HK-2 (cell line): ENCODE results near the gene ZNF185.

Source experiments
- DNase-seq: peaks from one replicate; pipeline ENCODE4 v3.0.0-alpha.2; 2018; ENCODE audit not compliant: unreplicated experiment

Gene ZNF185

DNA sequence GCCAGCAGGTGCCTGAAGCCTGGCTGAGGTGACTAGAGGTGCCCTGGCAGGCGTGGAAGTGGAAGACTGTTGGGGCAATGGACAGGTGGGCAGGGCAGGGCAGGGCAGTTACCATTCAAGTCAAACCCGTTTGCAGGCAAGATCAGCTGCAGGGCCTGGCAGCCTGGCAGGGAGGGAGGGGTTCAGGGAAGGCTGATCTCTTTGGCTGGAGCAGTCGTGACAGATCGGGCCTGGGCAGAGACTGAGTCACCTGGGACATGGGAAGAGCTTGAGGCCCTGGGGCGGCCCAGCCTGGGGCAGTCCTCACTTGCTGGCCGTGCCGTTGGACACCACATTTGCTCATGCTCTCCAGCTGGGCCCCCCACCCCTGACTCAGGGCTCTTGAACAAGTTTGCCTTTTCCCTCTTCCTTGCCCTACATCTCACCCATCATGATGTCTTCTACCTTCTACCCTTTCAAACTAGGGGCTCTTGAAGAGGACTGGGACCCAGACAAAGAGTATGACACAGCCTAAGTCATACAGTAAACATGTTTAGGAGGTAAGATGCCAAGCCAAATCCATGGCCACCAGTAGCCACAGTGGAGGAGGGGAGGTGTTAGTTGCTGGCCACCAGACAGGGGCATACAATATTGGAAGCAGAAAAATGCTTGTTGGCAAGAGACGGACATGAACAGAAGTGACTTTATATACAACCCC, 2.0 kb upstream of the ZNF185 start:
- DNase-seq: no peak

DNA sequence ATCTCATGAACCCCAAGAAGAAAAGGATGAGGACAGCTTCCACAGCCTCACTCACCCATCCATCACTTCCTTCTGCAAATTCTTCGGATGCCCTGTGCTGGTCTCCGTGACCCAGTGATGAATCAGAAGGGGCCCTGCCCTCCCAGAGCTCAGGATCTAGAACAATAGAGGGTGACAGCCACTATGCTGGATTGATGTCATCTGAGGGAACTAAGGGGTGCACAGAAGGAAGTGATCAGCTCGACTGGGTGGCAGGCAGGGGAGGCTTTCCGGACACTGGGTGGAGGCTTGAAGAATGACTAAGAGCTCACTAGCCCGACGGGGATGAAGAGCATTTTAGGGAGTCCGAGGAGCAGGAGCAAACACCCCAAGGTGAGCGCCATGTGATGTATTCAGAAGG, 1.4 kb upstream of the ZNF185 start:
- DNase-seq: no peak

DNA sequence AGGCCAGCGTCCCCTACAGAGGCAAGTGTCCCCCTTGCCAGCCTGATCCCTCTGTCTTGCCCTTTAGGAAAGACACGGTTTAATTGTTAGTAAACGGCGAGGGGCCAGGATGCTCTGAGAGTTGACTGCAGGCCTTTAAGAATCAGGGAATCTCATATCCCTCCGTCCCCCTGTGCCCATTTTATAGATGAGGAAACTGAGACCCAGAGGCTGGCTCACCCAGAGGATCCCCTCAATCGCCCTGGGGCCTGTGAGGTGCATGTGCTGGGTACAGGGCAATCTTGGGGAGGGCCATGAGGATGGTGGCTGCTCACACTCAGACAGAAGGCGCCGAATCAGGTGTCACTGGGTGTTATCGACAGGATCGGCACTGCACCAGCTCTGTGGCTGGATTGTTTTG, 575 bp downstream of the ZNF185 start:
- no peak for DNase-seq

DNA sequence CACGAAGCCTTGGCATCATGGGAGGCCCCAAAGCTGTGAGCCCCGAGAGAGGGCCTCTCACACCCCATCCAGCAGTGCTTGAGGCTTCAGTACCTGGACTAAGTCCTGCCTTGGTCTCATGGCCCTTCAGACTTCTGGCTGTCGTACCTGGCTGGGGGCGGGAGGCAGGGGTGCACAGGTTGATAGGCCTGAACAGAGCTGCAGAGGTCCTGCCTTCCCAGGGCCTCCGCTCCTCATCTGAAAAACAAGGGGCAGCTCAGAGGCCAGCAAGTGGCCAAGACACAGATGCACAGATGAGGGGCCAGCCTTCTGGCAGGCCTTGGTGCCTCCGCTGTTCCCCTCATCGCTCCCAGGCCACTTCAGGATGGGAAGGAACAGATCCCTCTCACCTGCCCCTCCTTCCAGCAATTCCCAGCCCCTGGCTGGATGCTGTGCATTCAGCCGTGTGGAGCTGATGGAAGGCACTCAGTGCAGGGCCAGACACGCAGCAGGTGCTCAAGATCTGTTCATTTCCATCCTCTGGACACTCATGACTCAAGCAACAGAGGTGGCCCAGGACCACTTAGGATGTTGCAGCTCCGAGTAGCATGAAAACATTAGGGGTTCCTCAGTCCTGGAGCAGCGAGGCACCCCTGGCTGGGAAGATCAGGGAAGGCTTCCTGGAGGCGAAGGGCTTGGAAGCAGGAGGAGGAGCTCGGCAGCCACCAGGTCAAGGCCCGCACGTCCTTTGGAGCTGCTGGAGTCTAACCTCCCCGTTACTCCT, 1.4 kb downstream of the ZNF185 start:
- no peak for DNase-seq

DNA sequence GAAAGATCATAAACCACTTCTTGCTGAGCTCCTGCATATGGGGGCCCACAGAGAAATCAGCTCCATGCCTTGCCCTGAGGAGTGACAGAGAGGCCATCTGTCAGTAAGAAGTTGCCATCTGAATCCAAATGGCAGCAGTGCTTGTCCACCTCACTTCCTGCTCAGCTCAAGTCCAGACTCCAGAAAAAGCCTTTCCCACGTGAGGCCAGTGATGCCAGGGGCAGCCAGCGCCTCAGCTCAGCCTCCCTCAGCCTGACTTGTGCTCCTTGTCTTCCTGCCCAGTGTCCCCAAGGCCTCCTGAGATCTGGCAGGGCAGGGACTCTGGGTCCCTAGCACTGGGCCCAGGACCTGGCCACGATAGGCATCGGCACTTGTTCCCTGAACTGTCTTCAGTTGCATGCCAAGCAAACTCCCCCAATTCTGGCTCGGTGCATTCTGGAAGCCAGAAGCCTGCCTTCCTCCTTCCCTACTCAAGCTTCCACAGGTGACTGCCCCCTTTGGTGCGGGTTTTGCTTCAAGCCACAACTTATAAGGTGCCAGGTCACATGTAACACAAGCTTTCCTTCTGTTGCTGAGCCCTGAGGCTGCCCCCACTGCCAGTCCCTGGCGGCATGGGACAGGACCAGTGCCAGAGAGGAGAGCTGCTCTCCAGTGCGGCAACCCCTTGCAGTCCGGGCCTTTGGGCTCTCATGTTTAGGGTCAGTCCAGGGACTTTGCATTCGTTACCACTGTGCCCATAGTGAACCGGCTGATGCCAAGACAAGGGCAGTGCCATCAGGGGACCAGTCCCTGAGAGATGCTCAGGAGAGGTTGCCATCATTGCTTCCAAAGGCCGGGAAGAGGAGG, 2.2 kb downstream of the ZNF185 start:
- no peak for DNase-seq

DNA sequence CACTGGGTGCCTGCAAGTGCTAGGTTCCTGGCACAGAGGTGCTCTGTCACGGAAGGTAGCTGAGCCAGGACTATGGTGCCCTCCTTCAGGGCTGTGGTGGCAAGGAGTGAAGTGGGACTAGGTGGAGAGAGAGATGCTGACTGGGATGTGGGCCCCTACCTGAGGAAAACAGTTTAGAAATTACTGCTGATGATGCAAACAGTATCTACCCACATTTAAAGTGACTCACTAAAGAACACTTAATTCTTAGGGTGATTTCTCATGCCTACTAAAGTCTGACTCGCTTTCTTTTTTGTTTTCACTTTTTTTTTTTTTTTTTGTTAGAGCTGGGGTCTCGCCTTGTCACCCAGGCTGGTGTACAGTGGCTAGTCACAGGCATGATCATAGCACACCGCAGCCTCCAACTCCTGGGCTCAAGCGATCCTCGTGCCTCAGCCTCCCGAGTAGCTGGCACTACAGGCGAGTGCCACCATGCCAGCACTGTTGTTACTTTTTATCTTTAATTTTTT, 3.1 kb downstream of the ZNF185 start:
- no peak for DNase-seq

DNA sequence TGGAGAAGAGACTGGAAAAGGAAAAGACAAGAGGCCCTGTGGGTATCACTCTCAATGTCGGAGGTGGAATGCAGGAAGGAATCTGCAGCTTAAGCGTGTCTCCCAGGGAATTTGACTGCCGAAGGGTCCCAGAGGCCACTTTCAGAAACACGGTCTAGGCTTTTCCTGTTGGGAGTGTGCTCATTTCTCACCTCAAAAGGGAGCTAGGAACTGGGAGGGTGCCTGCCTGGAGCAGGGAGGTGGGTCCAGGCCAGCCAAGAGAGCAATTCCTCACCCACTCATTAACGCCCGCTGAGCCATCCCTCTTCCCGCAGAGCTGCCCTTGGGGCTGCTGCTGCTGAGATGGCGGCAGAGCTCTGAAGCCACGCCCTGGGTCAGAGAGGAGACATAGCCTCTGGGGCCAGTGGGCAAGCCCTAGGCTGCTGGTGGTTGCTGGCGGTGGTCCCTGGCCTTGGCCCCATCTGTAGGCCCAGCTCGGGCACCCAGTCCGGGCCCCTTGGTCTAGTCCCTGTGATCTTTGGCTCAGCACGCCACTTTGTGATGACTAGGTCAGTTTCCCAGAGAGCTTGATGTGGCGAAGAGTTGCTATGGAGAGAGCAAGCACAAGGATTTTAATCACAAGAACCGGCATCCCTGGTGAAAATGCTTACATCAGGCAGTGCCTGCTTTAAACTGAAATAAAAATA, 4.1 kb downstream of the ZNF185 start:
- no peak for DNase-seq

DNA sequence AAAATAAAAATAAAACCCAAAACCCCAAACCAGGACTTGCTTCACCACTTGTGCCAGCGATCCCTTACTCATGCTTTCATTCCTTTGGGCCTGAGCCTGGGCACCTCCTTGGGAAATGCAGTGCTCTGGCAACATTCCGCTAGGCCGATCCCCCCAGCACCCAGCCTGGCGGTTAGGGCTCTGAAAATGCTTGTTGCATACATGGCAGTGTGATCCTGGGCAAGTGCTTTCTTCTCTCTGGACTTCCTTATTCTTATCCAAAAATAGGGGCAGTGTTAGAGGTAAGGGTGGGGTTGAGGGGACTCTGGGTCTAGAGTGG, 4.6 kb downstream of the ZNF185 start:
- no peak for DNase-seq

DNA sequence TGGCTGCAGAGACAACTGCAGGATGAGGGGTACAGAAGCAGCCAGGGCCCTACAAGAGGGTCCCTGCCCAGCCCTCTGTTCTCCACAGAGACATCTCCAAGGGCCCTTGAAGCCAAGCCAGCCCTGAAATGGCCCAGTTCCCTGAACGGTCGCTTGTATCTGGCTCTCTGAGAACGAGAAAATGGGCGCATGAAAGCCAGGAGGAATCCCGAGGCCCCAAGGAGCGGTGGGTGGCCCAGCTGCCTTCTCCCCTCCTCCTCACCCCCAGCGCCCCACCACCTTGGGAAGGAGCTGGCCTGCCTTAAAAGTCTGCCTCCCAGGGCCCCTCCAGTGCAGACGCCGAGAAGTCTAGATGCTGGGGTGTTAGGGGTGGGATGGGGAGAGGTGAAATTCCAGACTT, 5.7 kb downstream of the ZNF185 start:
- no peak for DNase-seq

DNA sequence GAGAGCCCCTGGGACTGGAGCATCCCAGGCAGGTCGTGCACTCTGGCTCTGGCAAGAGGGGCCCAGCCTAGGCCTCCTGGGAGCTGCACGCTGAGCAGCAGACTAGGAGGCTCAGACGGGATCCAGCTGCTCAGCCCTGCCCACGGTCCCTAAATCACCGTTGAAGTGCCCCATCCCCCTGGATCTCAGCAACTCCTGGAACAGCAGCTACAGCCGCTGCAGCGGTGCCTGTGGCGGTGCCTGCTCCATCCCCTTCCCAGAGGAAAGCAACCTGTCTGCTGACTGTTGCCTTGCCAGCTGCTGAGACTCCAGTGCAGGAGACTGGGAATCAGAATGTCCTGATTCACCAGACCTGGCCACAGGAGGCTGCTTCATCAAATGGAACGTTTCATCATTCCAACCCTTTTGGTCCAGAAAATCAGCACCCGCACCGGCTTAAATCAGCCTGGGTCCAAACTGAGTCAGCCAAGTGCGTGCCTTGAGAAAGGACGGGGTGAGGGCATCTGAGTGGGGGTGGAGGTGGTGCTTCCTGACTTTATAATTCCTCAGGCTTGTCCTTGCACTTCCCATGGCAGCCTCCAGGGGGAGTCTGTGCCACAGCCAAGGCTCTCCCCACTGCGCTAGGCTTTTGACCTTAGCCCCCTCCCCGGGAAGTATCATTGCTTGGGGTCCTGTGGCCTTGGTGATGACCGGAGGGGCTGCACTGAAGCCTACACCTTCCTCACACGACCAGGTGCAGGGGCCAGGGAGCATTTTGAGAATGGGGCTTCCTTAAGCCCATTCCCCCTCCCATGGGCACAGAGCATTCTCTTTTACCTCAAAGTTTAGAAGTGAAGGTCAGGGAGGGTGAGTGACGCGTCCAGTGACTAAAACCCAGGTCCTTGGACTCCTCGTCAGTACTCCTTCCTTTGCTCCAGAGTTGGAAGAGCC, 6.5 kb downstream of the ZNF185 start:
- DNase-seq: peak; percentile 59

DNA sequence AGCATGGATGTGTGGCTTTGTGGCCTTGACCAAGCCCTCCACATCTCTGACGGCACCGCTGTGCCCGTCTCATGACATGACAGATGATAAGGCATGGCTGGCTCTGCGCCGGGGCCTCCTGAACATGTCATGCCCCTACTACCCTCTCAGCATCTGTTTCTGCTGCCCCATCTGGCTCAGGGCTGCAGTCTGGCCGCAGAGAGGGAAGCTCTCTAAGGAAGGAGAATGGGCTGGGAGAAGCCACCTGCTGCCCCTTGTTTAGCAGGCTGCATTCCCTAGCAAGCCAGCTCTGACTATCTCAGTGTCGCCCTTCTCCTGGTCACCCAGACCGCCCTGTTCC, 7.2 kb downstream of the ZNF185 start:
- no peak for DNase-seq

DNA sequence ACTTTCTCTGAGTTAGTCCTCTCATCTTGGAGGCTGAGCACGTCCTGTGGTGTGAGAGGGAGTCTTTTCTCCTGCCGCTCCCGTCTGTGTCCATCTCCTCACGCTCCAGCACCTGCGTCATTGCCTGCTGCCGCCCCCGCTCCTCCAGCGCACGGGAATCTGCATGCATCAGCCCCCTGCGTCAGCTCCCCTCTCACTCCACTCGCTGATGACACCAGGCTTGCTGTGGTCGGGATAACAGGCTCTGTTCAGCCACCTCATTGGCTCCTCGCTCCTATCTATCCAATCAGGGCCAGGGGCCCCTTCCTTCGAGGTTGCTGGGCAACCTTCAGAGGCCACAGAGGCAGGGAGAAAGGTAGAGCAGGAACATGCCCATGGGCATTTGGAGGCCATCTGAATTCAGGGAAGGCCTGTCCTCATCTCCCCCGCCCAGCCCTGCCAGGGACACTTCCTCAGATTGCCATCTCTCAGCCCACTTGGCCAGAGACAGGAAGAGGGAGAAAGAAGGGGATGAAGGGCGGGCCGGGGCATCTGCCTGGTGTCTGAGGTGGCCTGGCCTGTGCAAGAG, 9.3 kb downstream of the ZNF185 start:
- DNase-seq: no peak

DNA sequence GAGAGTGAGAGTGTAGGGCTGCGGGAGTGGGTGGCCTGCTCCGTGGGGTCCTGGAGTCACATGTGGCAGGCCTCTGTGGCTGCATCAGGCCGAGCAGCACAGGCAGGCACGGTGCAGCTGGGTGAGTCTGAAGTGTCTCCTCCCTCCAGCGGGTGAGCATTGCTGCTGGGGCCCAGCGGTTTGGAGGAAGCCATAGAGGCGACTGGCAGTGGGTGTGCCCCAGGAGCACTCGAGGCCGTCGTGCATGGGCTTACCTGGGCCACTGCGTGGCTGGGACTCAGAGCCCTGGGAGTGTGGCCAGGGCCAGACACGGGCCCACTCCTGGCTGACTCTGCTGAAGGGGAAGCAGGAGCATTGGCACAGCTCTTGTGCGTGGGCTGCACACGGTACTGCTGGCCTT, 10.6 kb downstream of the ZNF185 start:
- no peak for DNase-seq

DNA sequence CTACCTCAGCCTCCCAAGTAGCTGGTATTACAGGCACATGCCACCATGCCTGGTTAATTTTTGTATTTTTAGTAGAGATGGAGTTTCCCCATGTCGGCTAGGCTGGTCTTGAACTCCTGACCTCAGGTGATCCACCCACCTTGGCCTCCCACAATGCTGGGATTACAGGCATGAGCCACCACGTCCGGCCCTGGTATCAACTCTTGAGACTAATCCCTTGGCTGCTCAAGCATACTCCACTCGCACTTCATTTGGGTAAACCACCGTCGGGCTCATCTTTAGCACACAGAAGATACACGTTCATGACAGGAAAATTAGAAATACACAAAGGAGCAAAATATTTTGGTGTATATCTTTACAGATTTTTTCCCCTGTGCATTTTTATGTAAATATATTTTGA, 12.2 kb downstream of the ZNF185 start:
- DNase-seq: peak; percentile 12

DNA sequence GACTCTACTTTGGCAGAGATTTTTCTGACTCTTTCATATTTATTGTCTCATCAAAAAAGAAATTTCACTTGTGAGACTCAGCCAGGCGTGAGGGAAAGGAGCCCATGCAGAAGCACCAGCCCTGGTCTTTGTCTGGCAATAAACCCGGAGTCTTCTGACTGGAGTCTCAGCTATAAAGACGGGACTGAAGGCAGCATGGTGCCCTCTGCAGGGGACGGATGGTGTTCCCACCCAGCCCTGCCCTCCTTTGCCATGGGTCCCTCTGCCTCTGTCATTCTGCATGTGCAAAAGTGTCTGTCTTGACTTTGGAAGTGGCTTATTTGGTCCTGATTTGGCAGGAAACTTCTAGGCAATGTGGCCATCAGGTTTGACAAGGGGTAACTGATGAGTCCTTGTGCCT, 14.2 kb downstream of the ZNF185 start:
- no peak for DNase-seq

DNA sequence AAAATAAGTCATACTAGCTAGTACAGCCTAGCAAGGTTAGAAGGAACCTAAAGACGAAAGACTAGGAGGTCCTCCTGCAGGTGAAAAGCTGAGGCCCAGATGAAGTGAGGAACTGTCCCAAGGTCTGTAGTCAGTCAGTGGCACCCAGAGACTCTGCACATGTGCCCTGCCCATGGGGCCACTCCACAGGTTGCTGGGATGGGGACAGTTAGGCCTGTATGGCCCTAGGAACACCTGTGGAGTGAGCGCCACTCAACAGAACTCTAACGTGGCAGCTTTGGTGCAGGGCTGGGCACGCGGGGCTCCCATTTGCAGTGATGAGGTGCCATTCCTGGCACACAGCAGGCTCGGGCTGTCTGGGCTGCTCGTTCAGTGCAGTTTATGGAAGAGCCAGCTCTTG, 14.8 kb downstream of the ZNF185 start:
- no peak for DNase-seq

DNA sequence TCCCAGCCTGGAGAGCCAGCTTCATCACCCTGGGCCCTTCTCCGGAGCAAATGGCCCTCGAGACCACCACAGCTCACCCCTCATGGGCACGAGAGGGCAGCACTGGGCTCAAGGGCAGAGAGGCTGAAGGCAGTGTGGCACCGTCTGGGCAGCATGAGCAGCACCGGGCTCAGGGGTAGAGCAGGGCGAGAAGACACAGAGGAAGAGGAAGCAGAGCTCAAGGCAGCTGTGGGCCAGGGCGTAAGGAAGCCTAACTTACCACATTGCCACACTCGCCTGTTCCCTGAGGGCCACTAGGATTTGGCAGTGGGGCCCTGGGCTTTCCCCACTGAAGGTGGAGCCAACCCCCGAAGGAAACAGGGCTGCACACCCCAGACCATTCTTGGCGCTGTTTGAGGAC, 15.5 kb downstream of the ZNF185 start:
- no peak for DNase-seq

DNA sequence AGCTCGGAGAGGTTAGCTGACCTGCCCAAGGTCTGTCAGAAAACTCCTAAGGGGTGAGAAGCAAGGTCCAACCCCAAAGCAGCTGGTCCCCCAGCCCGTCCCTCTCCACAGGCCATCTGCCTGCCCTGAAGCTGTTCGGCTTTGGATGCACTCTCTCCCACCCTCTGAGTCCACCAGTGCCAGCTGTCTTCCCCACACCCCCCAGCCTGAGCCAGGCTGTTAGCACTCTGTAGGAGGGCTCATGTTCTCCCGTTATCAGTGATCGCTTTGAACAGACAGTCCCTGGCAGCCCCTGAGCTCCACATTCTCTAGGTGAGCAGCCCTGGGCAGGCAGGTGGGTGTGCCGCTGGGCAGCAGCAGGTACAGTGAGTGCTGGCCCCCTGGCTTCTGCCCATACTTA, 16.0 kb downstream of the ZNF185 start:
- no peak for DNase-seq

DNA sequence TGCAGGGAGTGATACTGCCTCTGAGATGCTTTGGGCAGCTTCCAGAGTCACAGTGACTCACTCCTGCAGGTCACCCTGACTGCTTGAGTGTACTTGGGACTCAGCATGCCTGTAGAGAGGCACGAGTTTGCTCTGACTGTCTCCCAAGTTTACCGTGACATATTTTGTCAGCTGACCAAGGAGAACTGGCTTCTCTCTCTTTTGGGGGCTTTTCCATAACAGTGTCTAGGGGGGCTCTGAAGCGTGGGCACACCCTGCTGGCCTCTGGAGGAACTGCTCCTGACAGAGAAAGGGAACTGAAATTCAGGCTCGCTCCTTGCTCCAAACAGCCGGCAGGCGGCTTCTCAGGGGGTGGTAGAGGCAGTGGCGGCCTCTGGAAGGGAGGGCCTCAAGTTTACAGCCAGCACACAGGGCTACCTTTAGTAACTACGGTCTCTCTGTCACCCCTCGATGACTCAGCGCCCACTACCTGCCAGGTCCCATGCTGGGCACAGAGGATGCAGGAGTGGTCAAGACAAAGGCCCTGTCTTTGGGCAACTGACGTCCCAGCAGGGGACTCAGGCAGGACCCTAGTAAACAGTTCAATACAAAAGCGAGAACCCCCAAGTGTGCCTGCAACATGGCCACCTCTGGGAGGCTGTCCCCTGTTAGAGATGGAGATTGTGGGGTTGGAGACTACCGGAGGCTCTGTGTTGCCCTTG, 17.8 kb downstream of the ZNF185 start:
- DNase-seq: peak; percentile 14
